ENCODE data around the gene GHRL. TPM values are rescaled to one million over a fixed set of nuclear protein-coding genes. Genes with fewer than 3 reads are reported as not detected.
"Not testable (repeated sequence)": the region's sequence is repeated elsewhere in the genome, so short reads cannot be mapped to it uniquely, and the experiment has no call there.

Gene GHRL
- total RNA-seq, 1 experiment from 2014 or later: not detected

GRCh38 chr3:10274601-10275000, 18.1 kb downstream of the GHRL start:
- DNase-seq (ENCODE audit: low read depth): no peak

GRCh38 chr3:10273702-10274305, 18.9 kb downstream of the GHRL start:
- DNase-seq (ENCODE audit: low read depth): no peak

- no peak for DNase-seq (ENCODE audit: low read depth)
Measured at GRCh38 chr3:10272977-10273376, 19.8 kb downstream of the GHRL start.

GRCh38 chr3:10272476-10272875, 20.3 kb downstream of the GHRL start:
- not testable (repeated sequence) for DNase-seq (ENCODE audit: low read depth)

GRCh38 chr3:10269443-10269842, 23.3 kb downstream of the GHRL start:
- no peak for DNase-seq (ENCODE audit: low read depth)

- DNase-seq (ENCODE audit: low read depth): no peak
Measured at GRCh38 chr3:10268930-10269329, 23.8 kb downstream of the GHRL start.

GRCh38 chr3:10268116-10268515, 24.6 kb downstream of the GHRL start:
- no peak for DNase-seq (ENCODE audit: low read depth)

- not testable (repeated sequence) for DNase-seq (ENCODE audit: low read depth)
Measured at GRCh38 chr3:10266936-10267335, 25.8 kb downstream of the GHRL start.

- DNase-seq (ENCODE audit: low read depth): no peak
Measured at GRCh38 chr3:10265833-10266232, 26.9 kb downstream of the GHRL start.

- peak; percentile 46 for DNase-seq (ENCODE audit: low read depth)
Measured at GRCh38 chr3:10263646-10264363, 28.9 kb downstream of the GHRL start.

- DNase-seq (ENCODE audit: low read depth): no peak
Measured at GRCh38 chr3:10262027-10262426, 30.7 kb downstream of the GHRL start.

GRCh38 chr3:10260211-10260701, 32.5 kb downstream of the GHRL start:
- no peak for DNase-seq (ENCODE audit: low read depth)

GRCh38 chr3:10259798-10260197, 32.9 kb downstream of the GHRL start:
- no peak for DNase-seq (ENCODE audit: low read depth)

GRCh38 chr3:10259036-10259435, 33.7 kb downstream of the GHRL start:
- no peak for DNase-seq (ENCODE audit: low read depth)

- no peak for DNase-seq (ENCODE audit: low read depth)
Measured at GRCh38 chr3:10255835-10256234, 36.9 kb downstream of the GHRL start.

GRCh38 chr3:10253731-10254130, 39.0 kb downstream of the GHRL start:
- no peak for DNase-seq (ENCODE audit: low read depth)

- DNase-seq (ENCODE audit: low read depth): no peak
Measured at GRCh38 chr3:10251006-10251405, 41.7 kb downstream of the GHRL start.

- no peak for DNase-seq (ENCODE audit: low read depth)
Measured at GRCh38 chr3:10249833-10250232, 42.9 kb downstream of the GHRL start.

GRCh38 chr3:10248984-10249748, 43.6 kb downstream of the GHRL start:
- peak; percentile 52 for DNase-seq (ENCODE audit: low read depth)

GRCh38 chr3:10248184-10248983, 44.4 kb downstream of the GHRL start, which contains the start of gene TATDN2:
Gene TATDN2, plus strand, starts transcription at chr3:10248459. Its CDS starts 742 bp downstream, at chr3:10249201.
- DNase-seq (ENCODE audit: low read depth): peak; percentile 97

GRCh38 chr3:10247679-10248183, 45.0 kb downstream of the GHRL start:
- no peak for DNase-seq (ENCODE audit: low read depth)
